SJSA1 (cell line): ENCODE measurements around the gene RAD51B. TPM values are rescaled to one million over a fixed set of nuclear protein-coding genes. Genes with fewer than 3 reads are reported as not detected.

Experiments used
- DNase-seq, 2 experiments: peaks; one replicate each; pipeline ENCODE4 v3.0.0-alpha.2; 2015 to 2020; ENCODE audit warnings: low spot score in 2 of 2, low read depth in 1 of 2
- H3K27ac ChIP-seq: fragments of 250-450 bp; sonication (Bioruptor Pico); 2 replicates; pipeline ENCODE4 v1.5.1; 2020; ENCODE audit warnings: mild to moderate bottlenecking, moderate library complexity
- H3K27me3 ChIP-seq: fragments of 250-450 bp; sonication (Bioruptor Pico); replicated peaks from 2 replicates; pipeline ENCODE4 v1.5.1; 2020; ENCODE audit warnings: mild to moderate bottlenecking, moderate library complexity
- H3K36me3 ChIP-seq: fragments of 250-450 bp; sonication (Bioruptor Pico); 2 replicates; pipeline ENCODE4 v1.5.1; 2020; ENCODE audit warnings: mild to moderate bottlenecking
- H3K4me1 ChIP-seq: fragments of 250-450 bp; sonication (Bioruptor Pico); replicated peaks from 2 replicates; pipeline ENCODE4 v1.6.1; 2021; ENCODE audit warnings: mild to moderate bottlenecking
- H3K4me3 ChIP-seq: fragments of 250-450 bp; sonication (Bioruptor Pico); 2 replicates; pipeline ENCODE4 v1.5.1; 2020; ENCODE audit warnings: mild to moderate bottlenecking
- H3K9me3 ChIP-seq: fragments of 250-450 bp; sonication (Bioruptor Pico); replicated peaks from 2 replicates; pipeline ENCODE4 v1.5.1; 2020; ENCODE audit warnings: mild to moderate bottlenecking
- total RNA-seq: library from RNA; depleted of rRNA; stranded (reverse); fragments of >200 nt; shearing (Covaris generic); gene quantifications from 2 replicates; pipeline ENCODE4 v1.2.3, GENCODE V29; 2014

The RAD51B gene
- total RNA-seq, 1 experiment from 2014 or later = 4.7 TPM

DNA sequence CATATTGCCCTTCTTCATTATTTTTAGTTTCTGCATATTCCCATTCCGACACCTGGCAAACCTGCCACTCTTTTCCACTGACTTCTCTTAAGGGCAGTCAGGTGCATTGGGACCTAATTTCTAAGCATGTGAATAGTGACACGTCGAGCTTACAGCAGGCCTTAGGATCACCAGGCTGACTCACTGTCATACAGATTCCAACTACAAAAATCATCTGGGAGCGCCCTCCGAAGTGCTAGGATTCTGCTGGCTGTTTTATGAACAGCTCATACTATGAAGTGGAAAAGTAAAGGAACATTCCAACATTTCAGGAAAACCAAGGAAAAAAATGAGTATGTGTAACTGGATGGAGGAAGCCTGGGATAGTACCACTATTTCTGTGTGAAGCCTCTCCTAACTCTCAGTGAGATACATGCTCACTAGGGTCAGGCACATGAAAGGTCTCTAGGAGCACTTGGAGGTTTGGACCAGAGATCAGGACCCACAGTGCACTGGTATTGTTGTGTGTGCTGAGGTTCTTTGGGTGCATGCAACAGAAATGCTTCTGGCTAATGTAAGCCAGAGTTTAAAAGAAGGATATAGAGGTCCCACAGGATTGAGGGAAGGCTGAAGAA is 715.9 kb downstream of the RAD51B start:
- H3K4me3 ChIP-seq = no peak overlapping the region
- peak overlapping the region; percentile 47 for H3K27ac ChIP-seq
- DNase-seq = peak in 1 of 2 experiments; percentile 33

DNA sequence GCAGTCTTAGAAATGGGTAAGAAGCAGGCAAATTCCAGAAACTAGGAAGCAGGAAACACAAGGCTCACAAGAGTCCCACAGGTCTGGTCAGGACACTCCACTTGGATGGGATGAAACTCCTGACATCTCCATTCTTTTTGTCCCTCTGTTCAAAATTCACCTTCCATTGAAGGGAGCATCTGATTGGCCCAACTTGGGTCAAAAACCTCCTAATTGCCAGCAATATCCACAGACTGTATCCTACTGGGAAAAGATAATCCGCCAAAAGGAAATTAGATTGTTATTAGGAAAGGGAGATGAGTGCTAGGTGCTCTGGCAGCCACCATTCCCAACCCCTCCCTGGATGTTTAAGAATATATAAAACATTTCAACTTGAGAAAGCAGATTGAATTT is 716.4 kb downstream of the RAD51B start:
- Histone ChIP-seq H3K4me1 (peaks cover 14% of the 10 kb centered on the region), H3K9me3 (no peaks in the 10 kb centered on the region), H3K27ac (peak overlapping the region; percentile 47), H3K36me3 (no peaks in the 10 kb centered on the region), H3K27me3 (no peaks in the 10 kb centered on the region), H3K4me3 (no peak overlapping the region)
- DNase-seq = no peak

More for the DNA sequence above, 715.9 kb downstream of the RAD51B start:
- Histone ChIP-seq H3K9me3 (no peaks in the 10 kb centered on the region), H3K27me3 (no peaks in the 10 kb centered on the region), H3K36me3 (no peaks in the 10 kb centered on the region), H3K4me1 (peaks cover 14% of the 10 kb centered on the region)

DNA sequence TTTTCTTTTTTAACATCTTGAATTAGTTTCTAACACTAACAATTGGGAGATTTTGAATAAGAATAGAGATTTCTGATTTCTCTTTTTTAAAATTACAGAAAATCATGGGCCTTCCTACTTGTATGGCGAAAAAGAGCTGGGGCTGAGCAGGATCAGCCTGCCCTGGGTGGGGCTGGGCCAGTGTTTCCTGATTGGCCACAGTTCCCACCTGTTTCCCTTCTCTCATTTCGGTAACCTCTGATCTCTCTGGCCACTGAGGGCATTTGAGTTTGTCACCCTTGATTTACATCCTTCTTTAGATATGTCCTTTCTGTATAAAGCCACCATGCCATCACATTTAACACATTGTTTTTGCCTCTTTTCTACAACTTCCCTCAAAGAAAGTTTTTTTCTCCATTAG is 719.1 kb downstream of the RAD51B start:
- Histone ChIP-seq H3K27me3 (no peaks in the 10 kb centered on the region), H3K4me3 (no peak overlapping the region), H3K9me3 (no peaks in the 10 kb centered on the region), H3K4me1 (peaks cover 10% of the 10 kb centered on the region), H3K27ac (no peak overlapping the region), H3K36me3 (no peaks in the 10 kb centered on the region)
- no peak for DNase-seq

DNA sequence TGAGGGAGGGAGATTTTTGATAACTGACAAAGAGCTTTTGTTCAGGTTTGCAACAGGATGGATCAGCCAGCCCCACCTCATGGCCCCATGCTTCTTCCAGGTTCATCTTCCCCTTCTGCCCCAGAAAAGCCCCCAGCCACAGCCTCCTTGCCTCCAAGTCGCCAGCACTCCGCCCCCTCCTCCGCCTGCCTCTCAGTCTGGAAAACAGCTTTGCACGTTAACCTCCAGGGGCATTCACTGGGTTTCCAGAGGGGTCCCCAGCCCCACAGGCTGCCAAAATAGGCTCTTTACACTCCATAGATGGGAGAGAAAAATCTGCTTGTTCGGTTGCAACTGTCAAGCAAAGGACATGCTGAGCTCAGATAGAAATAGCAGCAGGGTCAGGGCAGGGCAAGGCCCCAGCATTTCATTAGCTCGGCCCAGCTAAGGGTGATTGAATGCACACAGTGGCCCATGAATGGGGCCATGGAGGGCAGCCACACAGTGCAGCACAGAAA is 719.7 kb downstream of the RAD51B start:
- peaks cover 7% of the 10 kb centered on the region for H3K4me1 ChIP-seq
- H3K27ac ChIP-seq = no peak overlapping the region
- H3K27me3 ChIP-seq = no peaks in the 10 kb centered on the region
- H3K4me3 ChIP-seq = no peak overlapping the region
- DNase-seq = no peak
- H3K36me3 ChIP-seq = no peaks in the 10 kb centered on the region
- H3K9me3 ChIP-seq = no peaks in the 10 kb centered on the region

DNA sequence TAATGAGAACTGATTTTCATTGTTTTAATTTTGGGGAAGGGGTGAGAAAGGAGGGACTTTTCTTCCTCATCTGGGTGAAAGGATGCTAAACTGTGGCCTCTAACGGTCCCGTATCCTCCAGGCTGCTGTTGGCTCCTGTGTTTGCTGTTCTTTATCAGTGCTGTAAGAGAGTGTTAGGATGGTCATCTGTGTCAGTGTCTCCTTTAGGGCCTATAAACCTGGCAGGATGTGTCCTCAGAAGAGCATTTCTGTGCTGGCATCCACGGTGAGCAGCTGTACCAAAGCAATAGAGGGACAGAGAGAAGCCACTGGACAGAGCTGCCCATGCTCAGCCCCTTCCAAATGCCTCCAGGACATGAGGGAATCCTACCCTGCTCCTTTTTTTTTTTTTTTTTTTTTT is 720.2 kb downstream of the RAD51B start:
- DNase-seq = no peak
- H3K27me3 ChIP-seq = no peaks in the 10 kb centered on the region
- H3K9me3 ChIP-seq = no peaks in the 10 kb centered on the region
- H3K36me3 ChIP-seq = no peaks in the 10 kb centered on the region
- no peak overlapping the region for H3K4me3 ChIP-seq
- no peak overlapping the region for H3K27ac ChIP-seq
- peaks cover 7% of the 10 kb centered on the region for H3K4me1 ChIP-seq

DNA sequence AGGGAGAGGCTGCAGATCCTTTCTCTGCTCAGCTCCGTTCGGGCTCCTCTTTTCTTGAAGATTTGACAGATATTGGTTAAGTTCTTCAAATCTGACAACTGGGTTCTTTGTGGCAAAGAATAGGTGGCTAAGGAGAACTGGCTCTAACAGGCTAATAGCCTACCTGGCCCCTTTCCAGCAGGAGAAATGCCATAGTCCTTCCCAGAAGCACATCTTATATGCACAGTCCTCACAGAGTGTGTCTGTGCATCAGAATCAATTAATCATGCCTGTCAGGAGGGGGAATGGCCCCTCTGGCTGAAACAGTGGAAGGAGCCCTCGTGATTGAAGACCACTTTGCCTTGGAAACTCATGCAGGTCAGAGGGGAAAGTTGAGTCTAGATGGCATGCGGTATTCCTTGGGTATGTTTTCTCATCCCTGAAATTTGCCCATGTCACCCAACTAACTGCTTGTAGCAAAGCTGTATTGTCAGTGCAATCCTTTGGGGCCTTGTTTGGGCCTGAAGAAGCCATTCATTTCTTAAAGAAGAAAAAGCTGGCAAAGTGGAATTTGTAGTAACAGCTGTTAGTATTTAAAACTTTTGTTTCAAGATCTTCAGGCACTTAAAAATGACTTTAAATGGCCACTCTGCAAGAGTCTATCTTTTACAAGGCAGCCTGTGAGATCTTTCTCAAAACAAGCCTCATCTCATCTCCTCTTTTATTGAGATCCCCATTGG is 721.8 kb downstream of the RAD51B start:
- H3K27ac ChIP-seq = no peak overlapping the region
- peaks cover 1% of the 10 kb centered on the region; the same call in 1 of the 2 replicates for H3K4me1 ChIP-seq
- no peak for DNase-seq
- no peaks in the 10 kb centered on the region for H3K36me3 ChIP-seq
- no peaks in the 10 kb centered on the region for H3K27me3 ChIP-seq
- no peak overlapping the region for H3K4me3 ChIP-seq
- H3K9me3 ChIP-seq = no peaks in the 10 kb centered on the region

DNA sequence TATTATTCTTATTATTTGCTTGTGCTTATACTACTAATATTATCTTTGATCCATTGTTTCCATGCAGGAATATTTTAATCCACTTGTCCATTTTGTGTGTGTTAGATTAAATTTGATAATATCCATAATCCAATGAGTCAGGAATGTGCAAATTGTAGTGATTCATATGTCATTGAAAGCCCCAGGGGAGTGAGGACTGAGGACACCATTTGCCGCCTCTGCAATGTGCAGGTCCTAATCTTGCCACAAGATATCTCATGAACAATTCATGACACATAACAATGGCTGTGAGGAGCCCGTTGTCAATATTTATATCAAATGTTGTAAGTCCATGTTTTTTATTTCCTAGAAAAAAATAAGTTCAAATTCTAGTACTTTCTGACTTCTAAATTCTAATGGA is 722.8 kb downstream of the RAD51B start:
- Histone ChIP-seq H3K27ac (no peak overlapping the region), H3K36me3 (no peaks in the 10 kb centered on the region), H3K27me3 (no peaks in the 10 kb centered on the region), H3K9me3 (no peaks in the 10 kb centered on the region), H3K4me3 (no peak overlapping the region), H3K4me1 (peaks cover 11% of the 10 kb centered on the region)
- DNase-seq = no peak

DNA sequence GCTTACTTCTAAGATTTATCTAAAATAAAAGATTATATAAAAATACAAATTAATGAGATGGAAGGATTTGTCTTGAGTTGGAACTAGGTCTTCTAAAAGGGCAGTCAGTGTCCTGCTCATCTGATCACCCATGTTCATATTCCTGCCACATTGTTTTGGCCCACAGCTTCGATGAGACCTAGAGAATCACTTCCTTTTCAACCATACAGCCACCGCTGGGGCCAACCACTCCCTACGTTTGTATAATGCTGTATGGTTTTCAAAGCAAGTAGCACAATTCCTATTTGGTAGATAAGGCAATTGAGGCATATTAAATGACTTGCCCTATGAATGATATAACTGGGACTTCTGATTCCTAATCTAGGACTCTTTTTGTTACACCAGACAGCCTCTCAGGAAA is 723.9 kb downstream of the RAD51B start:
- Histone ChIP-seq H3K4me3 (no peak overlapping the region), H3K4me1 (peaks cover 23% of the 10 kb centered on the region), H3K27ac (no peak overlapping the region), H3K36me3 (no peaks in the 10 kb centered on the region), H3K27me3 (no peaks in the 10 kb centered on the region), H3K9me3 (no peaks in the 10 kb centered on the region)
- no peak for DNase-seq

DNA sequence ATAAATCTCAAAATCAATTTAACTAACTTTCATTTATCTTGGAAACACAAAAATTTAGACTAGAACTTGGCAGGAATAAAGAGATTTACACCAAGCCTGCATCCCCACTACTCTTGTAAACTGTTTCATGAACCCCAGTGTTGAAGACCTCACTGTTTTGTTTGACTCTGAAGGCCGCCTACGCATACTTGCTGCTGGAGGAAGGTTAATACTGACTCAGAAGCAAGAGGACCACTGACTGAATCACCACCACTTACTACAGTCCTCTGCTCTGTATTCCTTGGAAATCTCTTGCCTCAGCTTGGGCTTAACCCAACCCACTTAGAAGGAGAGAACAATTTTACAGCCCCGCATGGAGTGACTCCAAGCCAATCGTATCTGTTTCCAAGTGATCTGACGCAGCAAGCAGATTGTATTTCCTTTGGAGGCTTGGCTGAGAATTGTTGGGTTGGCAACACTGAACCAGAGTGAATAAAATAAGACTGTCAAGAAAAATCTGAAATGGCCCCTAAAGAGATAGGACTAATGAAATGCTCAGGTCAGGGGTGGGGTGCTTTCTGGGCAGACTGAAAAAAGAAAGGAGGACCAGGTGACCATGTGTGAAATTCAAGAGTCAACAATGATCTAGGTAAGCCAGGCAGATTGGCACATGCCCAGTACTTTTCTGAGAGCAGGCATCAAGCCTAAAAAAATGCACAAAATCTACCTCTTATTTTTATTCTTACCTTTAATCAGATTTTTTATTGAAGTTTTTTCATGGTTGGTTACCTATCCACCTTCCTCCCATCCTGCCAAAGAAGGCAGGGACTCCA is 724.7 kb downstream of the RAD51B start:
- no peak overlapping the region for H3K4me3 ChIP-seq
- H3K36me3 ChIP-seq = no peaks in the 10 kb centered on the region
- H3K27me3 ChIP-seq = no peaks in the 10 kb centered on the region
- no peak overlapping the region for H3K27ac ChIP-seq
- no peak for DNase-seq
- peaks cover 31% of the 10 kb centered on the region for H3K4me1 ChIP-seq
- no peaks in the 10 kb centered on the region for H3K9me3 ChIP-seq

DNA sequence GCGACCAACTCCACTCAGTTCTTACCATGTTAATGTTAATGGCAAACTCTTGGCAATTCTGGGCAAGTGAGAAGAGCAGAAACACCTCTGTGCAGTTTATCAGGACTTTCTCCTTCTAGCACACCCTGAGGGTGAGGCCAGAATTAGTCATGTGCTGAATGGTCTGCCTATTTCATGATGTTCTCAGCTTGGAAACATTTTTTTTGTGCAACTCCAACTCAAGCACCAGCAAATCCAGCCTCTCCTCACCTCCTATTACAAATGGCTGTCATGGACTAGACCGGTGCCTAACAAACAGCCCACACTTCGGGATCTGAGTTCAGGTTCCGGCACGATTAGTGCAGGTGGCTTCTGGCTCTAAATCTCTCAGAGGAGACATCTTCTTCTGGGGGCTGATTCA is 727.3 kb downstream of the RAD51B start:
- Histone ChIP-seq H3K36me3 (no peaks in the 10 kb centered on the region), H3K4me3 (no peak overlapping the region), H3K27ac (peak overlapping the region; percentile 90), H3K9me3 (no peaks in the 10 kb centered on the region), H3K4me1 (peaks cover 46% of the 10 kb centered on the region), H3K27me3 (no peaks in the 10 kb centered on the region)
- DNase-seq = peak in 1 of 2 experiments; percentile 2

DNA sequence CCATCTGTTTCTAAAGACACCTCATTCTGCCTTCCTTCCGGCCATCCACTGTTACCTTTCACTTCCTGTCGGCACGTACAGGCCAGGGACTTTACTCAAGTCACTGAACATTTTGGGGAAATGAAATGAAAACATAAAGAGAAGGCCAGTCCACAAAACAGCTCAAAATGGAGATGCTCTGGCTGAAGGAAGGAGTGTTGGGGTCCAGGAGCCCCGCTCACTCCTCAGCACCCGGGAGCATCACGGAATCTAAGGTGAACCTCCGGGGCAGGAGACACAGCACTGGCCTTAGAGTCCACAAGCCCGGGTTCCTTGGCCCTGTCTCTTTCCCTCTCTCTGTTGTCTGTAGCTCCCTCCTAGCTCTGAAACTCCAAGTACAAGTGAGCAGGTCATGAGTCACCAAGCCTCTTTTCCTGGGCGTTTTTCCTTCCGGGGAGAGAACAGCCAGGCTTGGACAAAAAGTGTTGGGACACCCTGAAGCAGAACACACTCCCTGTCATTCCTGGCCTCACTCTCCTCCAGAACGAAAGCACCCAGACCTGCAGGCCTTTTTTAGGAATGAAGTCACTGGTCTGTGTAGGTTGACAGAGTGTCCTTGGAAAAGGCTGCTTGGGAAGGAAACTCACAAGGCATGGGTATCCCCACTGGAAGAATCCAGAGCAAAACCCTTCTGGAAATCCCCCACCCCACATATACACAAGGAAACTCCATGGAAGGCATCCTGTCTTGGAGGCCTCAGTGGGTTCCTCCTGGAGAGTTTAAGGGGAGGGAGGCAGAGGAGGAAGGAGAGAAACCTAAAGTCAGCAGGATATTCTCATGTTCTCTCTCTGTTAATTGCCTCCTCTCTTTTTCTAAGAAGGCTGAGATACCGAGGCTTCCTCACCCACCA is 728.0 kb downstream of the RAD51B start:
- Histone ChIP-seq H3K36me3 (no peaks in the 10 kb centered on the region), H3K4me3 (no peak overlapping the region), H3K27ac (peak overlapping the region; percentile 90), H3K4me1 (peaks cover 46% of the 10 kb centered on the region), H3K27me3 (no peaks in the 10 kb centered on the region), H3K9me3 (no peaks in the 10 kb centered on the region)
- DNase-seq = peak; percentile 80 to 84

DNA sequence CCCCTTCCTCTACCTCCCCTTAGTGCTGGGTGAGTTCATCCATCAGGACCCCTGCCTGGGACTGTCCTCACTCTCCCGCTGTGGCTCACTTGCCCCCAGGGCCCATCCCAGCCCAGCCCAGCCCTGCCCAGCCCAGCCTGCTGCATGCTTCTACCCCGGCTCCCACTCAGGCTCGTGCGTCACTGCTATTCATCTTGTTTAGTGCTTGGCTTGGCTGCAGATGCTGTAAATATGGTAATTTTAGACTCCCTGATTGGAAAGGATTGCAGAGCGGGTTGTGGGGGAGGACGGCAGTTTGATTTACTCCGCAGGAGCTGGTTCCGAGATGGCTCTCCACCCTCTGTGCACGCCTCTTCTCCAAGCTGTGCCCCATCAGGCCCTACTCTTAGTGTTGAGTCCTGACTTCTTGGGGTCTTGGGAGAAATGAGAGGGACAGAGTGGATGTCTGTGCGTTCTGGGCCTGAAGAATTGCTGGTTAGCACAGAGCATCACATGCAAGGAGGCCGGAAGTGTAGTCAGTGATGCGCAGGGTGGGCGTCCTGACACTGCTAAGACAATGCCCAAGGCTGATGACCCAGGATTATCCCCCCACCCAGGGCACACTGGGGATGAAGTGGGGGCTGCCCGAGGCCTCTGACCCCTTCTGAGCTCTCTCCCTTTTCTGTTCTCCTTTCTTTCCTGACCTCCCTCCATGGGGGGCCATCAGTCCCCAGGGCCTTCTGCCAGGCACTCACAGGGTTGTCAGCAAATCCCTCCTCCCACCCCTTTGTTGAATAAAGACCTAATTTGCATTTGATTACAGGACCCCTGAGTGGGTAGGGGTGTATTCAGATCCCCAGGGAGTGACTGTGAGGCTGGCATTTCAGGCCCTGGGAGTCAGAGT is 728.9 kb downstream of the RAD51B start:
- Histone ChIP-seq H3K36me3 (no peaks in the 10 kb centered on the region), H3K27me3 (no peaks in the 10 kb centered on the region), H3K4me1 (peaks cover 46% of the 10 kb centered on the region), H3K9me3 (no peaks in the 10 kb centered on the region), H3K4me3 (no peak overlapping the region), H3K27ac (peak overlapping the region; percentile 90)
- DNase-seq = peak; percentile 76 to 87
